ENCODE results near the gene PTGER3.

- TF ChIP-seq POLR2AphosphoS5 (IDR thresholded peaks at IDR 0.05; ENCODE audit: borderline replicate concordance, low read depth, low read length): no peak
- TF ChIP-seq EZH2 (IDR thresholded peaks at IDR 0.05): no peak
- TF ChIP-seq FOXP2 (optimal IDR thresholded peaks at IDR 0.05; ENCODE audit: control extremely low read depth, extremely low read length, insufficient read depth): no peak
These were observed 10.6 kb downstream of the PTGER3 start for GRCh38 chr1:71037066-71037465.

Measured in SK-N-MC (cell line).